GM21423 (cell line): ENCODE measurements around the gene ARSJ.

Source experiments
- ATAC-seq: cut with Tn5 transposase; IDR thresholded peaks from one replicate; pipeline ENCODE4 v1.9.1; 2021; ENCODE audit warnings: mild to moderate bottlenecking, moderate library complexity; ENCODE audit not compliant: unreplicated experiment

ARSJ gene

GRCh38 chr4:113990886-113991285 is 11.4 kb upstream of the ARSJ start:
- no peak for ATAC-seq

DNA sequence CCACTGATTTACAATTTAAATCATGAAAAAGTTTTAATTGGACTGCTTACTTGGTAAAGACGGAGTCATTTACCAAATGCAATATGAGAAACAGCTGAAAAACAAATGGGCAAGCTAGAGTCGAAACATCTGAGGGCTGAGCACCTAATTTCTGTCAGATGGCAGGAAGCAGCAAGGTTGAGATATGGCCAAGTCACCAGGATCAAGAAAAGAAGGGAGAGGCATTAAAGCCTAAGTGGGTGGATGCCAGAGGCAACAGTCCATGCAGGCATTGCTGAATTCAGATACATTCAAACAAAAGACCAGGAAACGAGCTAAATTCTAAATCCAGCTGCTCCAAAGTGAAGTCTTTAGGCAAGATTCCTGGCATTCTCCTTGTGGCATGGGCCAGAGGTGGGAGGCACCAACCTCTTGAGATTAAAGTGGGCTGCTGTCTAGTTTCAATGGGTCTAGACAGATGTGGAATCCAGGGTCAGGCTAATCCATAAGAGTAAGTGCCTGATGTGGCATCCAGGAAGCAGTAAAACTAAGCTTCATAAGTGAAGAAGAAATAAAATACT is 8.0 kb upstream of the ARSJ start:
- ATAC-seq, result no peak

- no peak for ATAC-seq
Observed at GRCh38 chr4:113982181-113982580, 2.7 kb upstream of the ARSJ start.

DNA sequence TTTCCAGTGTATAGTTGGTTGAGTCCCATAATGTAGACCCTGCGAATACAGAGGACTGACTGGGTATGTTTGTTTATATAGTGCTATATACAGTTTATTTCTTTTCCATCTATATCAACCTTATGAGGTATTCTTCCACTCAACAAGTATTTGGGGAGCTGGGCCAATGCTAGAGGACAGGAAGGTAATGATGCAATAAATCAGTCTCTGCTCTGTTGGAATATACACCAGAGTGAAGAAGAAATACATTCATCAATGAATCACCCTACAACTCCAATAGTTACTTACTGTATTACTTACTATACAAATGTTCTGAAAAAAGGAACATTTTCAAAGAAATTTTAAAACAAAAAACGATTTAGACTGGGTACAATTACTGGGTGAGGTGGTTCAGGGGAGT is 2.1 kb upstream of the ARSJ start:
- no peak for ATAC-seq

- ATAC-seq, result no peak
Observed at GRCh38 chr4:113979905-113980615, 613 bp upstream of the ARSJ start.

GRCh38 chr4:113978561-113979147 is 793 bp downstream of the ARSJ start:
- ATAC-seq, result no peak

- no peak for ATAC-seq
Observed at GRCh38 chr4:113978105-113978504, 1.3 kb downstream of the ARSJ start.

GRCh38 chr4:113977526-113977855 is 2.0 kb downstream of the ARSJ start:
- ATAC-seq, result no peak

GRCh38 chr4:113976741-113977525 is 2.5 kb downstream of the ARSJ start:
- ATAC-seq, result no peak

DNA sequence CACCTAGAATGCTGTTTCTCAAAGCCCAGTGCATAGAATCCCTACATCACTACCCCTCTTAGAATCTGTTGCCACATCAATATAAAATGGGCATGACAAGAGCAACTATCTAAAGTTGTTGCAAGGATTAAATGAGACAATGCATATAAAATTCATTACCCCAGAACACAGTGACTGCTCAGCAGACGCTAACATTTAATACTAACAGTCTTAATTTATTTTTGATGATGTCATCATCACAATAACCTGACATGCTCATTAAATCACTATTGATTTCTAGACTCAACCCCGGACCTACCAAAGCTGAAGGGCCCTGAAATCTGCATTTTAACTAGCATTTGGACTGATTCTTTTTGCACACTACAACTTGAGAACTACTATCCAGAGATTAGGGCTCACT is 3.9 kb downstream of the ARSJ start:
- no peak for ATAC-seq

DNA sequence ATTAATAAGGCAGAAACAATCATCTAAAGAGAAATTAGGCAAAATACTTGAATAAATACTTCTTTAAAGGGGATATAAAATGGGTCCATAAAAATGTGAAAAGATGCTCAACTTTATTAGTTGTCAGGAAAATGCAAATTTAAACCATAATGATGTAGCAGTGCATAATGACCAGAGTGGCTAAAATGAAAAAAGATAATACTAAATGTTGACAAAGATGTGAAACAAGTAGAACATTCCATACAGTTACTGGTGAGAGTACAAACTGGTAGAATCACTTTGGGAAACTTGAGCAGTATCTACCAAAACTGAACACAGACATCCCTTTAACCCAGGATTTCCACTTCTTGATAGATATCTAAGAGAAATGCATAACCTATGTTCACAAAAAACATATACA is 5.0 kb downstream of the ARSJ start:
- ATAC-seq, result no peak

DNA sequence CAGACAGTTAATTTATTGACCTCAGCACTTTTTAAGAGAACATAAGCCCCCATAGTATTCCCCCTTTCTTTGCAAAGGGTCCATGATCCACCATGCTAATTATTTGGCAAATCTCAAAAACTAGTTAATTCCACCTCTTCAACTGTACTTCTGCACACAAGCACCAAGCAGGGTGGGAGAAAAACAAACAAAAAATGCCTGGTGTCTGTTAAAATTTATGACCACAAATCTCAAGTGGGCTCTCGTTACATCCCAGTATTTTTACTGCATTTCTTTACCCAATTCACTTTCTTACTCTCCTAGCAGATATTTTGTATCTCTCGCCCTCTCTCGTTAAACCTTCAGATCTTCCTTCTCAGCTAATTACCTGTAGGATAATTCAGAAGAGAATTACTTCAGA is 6.1 kb downstream of the ARSJ start:
- ATAC-seq, result no peak

DNA sequence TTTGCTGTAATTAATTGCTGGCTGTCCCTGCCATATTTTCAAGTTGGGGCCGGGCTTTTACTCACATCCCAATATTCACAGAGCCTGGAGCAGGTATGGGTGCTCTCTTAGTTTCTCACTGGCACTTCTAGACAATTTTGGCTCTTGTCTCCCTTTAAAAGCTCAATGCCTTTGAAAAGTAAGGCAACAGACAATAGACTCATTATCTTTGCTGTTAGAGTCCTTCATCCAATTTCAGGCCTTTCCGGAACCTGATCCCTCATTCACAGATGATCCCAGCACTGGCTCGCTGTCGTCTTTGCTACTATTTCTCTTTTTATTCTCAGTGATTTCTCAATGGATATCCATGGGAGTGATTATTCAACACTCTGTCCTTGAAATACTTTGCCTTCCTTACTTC is 6.7 kb downstream of the ARSJ start:
- no peak for ATAC-seq

DNA sequence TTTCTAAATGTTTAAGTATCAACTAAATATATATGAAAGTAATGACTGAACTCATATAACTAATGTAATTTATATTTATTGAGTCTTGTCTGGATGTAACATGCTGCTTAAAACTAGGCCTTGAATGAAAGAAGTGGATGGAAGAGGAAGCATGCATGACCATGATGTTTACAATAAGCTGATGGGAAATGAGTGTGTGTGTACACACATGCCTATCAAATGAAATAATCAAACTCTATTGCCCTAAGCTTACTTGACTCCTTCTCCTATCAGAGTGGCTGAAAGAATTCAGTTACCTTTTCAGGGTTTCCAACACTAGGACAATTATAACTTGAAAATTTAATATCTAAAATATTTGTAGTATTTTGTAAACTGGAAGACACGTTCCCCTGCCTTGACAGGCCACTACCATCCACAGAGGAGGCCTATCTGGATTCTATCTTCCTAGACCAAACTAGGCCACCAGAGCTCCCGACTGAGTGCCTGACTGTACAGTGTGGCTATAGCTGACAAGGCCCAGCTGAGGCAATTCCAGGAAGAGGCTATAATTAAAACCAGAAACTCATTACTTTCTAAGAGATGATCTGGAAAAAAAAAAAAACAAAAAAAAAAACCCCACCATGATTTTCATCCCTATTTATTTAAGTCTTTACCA is 7.6 kb downstream of the ARSJ start:
- ATAC-seq, result no peak

DNA sequence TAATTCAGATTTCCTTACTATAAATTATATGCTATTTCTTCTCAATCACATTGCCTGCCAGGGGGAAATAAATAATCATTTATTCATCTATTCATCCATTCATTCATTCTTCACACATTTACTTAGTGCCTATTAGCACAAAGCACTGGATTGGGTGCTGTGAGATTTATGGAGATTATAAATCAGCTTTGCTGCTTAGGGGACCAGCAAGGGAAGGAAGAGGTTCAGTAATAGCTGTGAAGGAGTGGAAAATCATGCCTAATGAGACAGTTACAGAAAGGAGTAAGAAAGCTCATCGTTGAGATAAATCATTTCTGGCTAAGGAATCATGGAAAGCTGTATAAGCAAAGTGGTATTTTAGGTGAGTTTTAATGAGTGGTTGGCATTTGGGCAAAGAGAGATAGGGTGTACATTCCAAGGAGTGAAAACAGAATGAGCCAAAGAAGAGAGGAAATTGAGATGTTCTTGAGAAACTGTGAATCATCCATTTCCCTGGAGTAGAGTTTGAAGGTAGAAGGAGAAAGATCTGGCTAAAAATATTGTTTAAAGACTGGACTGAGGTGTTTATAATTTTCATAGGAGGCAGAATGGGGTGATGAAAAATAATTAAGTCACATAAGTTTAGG is 9.6 kb downstream of the ARSJ start:
- ATAC-seq, result no peak

- no peak for ATAC-seq
Observed at GRCh38 chr4:113968473-113968872, 11.0 kb downstream of the ARSJ start.

GRCh38 chr4:113967687-113968086 is 11.8 kb downstream of the ARSJ start:
- no peak for ATAC-seq

GRCh38 chr4:113962719-113963265 is 16.7 kb downstream of the ARSJ start:
- ATAC-seq, result no peak

GRCh38 chr4:113962016-113962347 is 17.5 kb downstream of the ARSJ start:
- ATAC-seq, result no peak

- ATAC-seq, result no peak
Observed at GRCh38 chr4:113960684-113961321, 18.6 kb downstream of the ARSJ start.
